ENCODE results near the gene PLS1. TPM values are rescaled to one million over a fixed set of nuclear protein-coding genes. Genes with fewer than 3 reads are reported as not detected.

PLS1 gene
- total RNA-seq, 2 donors from 2014 or later, result 6.4 to 7.0 TPM

DNA sequence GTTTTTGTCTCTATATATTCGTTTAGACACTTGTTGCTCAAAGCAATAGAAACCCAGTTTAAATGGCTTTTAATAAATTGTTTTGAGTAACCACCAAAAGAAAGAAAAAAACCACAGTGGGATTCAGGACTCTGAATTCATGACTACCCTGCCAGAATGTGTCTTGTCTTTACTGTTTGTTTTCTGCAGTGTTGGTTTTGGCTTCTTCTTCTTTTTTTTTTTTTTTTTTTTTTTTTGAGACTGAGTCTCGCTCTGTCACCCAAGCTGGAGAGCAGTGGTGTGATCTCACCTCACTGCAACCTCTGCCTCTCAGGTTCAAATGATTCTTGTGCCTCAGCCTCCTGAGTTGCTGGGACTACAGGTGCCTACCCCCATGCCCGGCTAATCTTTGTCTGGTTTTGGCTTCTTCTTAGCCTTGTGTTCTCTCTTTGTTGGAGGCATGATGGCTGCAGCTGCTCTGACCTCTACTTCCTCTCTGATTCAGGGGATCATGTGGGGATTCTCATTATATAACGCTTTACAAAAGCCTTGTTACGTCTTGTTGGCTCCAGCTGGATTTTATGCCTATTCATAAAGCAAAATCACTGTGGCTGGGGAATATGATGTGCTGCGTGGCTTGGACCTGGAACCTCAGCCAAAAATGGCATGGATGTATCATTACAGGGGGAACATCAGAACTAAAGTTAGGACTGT, 54.0 kb downstream of the PLS1 start:
- DNase-seq (ENCODE audit: low spot score), result no peak
- Histone ChIP-seq H3K27ac (no peak overlapping the region), H3K9me3 (no peaks in the 10 kb centered on the region), H3K36me3 (no peaks in the 10 kb centered on the region), H3K4me1 (replicated peaks) (no peaks in the 10 kb centered on the region), H3K27me3 (replicated peaks; ENCODE audit: insufficient read depth) (no peaks in the 10 kb centered on the region), H3K4me3 (no peak overlapping the region)
- intact Hi-C loops (cut with DNase I), result no loop called here
- TF ChIP-seq, protein P1, sequence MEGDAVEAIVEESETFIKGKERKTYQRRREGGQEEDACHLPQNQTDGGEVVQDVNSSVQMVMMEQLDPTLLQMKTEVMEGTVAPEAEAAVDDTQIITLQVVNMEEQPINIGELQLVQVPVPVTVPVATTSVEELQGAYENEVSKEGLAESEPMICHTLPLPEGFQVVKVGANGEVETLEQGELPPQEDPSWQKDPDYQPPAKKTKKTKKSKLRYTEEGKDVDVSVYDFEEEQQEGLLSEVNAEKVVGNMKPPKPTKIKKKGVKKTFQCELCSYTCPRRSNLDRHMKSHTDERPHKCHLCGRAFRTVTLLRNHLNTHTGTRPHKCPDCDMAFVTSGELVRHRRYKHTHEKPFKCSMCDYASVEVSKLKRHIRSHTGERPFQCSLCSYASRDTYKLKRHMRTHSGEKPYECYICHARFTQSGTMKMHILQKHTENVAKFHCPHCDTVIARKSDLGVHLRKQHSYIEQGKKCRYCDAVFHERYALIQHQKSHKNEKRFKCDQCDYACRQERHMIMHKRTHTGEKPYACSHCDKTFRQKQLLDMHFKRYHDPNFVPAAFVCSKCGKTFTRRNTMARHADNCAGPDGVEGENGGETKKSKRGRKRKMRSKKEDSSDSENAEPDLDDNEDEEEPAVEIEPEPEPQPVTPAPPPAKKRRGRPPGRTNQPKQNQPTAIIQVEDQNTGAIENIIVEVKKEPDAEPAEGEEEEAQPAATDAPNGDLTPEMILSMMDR (IDR thresholded peaks at IDR 0.05), result no peak
- no peak for TF ChIP-seq POLR2AphosphoS5 (IDR thresholded peaks at IDR 0.05)
- no peak for TF ChIP-seq POLR2A (IDR thresholded peaks at IDR 0.05)
- 39% methylated on average over 6 of the region's 6 CpGs for WGBS

DNA sequence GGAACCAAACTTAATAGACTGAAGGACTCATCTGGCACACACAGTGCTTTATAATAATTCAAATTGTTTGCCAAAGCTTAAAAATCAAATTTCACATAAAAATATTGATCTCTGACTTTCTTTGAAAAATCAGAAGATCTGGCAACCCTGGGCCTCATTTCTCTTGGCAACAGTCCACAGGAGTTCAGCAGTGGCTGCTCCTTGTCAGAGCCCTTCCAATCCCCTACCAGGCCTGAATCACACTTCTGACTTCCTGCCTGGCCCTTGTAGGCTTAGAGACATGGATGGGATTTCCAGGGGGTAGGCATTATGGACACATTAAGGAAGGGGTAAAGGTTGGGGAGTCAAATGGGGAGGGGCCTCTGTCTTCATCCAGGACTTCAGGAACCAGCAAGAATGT, 55.5 kb downstream of the PLS1 start:
- Histone ChIP-seq H3K9me3 (no peaks in the 10 kb centered on the region), H3K27ac (no peak overlapping the region), H3K4me1 (replicated peaks) (no peaks in the 10 kb centered on the region), H3K36me3 (no peaks in the 10 kb centered on the region), H3K4me3 (no peak overlapping the region), H3K27me3 (replicated peaks; ENCODE audit: insufficient read depth) (no peaks in the 10 kb centered on the region)
- DNase-seq (ENCODE audit: low spot score), result no peak
- intact Hi-C loops (cut with DNase I), result no loop called here
- no peak for TF ChIP-seq POLR2A (IDR thresholded peaks at IDR 0.05)
- TF ChIP-seq, protein P1 (IDR thresholded peaks at IDR 0.05), result no peak
- TF ChIP-seq POLR2AphosphoS5 (IDR thresholded peaks at IDR 0.05), result no peak

DNA sequence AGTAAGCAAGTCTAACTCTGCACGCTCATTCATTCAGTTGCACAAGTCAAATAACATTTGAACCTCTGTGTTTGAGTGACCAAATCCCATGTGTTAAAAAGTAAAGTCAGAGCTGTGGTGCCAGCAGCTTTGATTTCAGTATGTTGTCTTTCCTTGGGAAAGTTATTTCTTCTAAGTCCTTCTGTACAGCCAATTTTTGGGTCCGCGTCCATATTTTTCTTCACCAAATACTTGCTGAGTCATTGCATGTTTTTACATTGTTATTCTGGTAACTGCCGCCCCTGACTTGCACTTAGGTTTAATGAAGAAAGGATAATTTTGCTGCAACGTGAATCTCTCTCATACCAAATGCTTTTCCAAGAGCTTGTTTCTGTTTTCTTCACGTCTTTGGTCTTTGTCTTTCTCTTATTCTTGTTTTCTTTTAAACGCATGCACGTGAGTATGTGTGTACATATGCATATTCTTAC, 56.7 kb downstream of the PLS1 start:
- Histone ChIP-seq H3K27me3 (replicated peaks; ENCODE audit: insufficient read depth) (no peaks in the 10 kb centered on the region), H3K4me1 (replicated peaks) (no peaks in the 10 kb centered on the region), H3K27ac (no peak overlapping the region), H3K36me3 (no peaks in the 10 kb centered on the region), H3K4me3 (no peak overlapping the region), H3K9me3 (no peaks in the 10 kb centered on the region)
- intact Hi-C loops (cut with DNase I), result no loop called here
- WGBS, result 91% methylated on average over 8 of the region's 8 CpGs
- no peak for DNase-seq (ENCODE audit: low spot score)
- TF ChIP-seq, protein P1 (IDR thresholded peaks at IDR 0.05), result no peak
- TF ChIP-seq POLR2AphosphoS5 (IDR thresholded peaks at IDR 0.05), result no peak
- no peak for TF ChIP-seq POLR2A (IDR thresholded peaks at IDR 0.05)

DNA sequence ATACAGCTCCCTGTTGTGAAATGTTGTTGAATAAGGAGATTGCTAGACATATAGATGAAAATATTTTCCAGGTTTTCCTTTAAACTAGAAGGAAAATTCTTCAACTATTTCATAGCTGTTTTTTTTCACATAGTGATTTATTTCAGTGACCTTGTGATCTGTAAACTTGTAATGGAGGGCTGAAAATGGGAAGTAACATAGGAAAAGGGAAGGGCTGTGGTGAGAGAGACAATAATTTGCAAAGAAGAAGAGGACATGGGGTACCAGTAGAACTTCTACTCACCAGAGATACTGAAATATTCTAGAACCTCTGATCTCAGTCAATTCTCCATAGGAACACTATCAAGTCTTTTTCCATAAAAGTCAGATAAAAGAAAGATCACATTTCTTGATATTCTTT, 60.4 kb downstream of the PLS1 start:
- Histone ChIP-seq H3K27me3 (replicated peaks; ENCODE audit: insufficient read depth) (no peaks in the 10 kb centered on the region), H3K9me3 (no peaks in the 10 kb centered on the region), H3K4me3 (no peak overlapping the region), H3K36me3 (no peaks in the 10 kb centered on the region), H3K4me1 (replicated peaks) (no peaks in the 10 kb centered on the region), H3K27ac (no peak overlapping the region)
- intact Hi-C loops (cut with DNase I), result no loop called here
- TF ChIP-seq POLR2AphosphoS5 (IDR thresholded peaks at IDR 0.05), result no peak
- TF ChIP-seq POLR2A (IDR thresholded peaks at IDR 0.05), result no peak
- TF ChIP-seq, protein P1 (IDR thresholded peaks at IDR 0.05), result no peak
- no peak for DNase-seq (ENCODE audit: low spot score)

DNA sequence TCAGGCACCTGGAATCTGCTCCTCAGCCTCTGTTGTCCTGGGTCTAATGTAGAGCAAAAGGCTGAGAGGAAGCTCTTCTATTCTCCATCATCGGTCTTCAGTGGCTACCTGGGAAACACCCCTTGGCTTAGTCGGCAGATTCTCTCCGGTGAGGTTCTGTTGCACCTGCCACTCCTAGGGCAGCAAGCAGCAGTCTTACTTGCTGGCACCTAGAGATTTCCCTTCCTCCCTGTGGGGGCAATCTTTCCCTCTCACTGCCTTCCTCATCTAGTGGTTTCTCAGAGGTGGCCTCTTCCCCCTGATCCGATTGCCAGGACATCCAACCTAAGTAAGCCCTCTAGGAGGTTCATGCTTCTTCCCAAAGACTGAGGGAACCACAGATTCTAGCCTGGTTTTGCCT, 60.8 kb downstream of the PLS1 start:
- DNase-seq (ENCODE audit: low spot score), result no peak
- H3K4me3 ChIP-seq, result no peak overlapping the region
- intact Hi-C loops (cut with DNase I), result no loop called here
- H3K4me1 ChIP-seq (replicated peaks), result no peaks in the 10 kb centered on the region
- H3K27ac ChIP-seq, result no peak overlapping the region
- no peaks in the 10 kb centered on the region for H3K27me3 ChIP-seq (replicated peaks; ENCODE audit: insufficient read depth)
- TF ChIP-seq POLR2AphosphoS5 (IDR thresholded peaks at IDR 0.05) (no peak), POLR2A (IDR thresholded peaks at IDR 0.05) (no peak)
- TF ChIP-seq, protein P1 (IDR thresholded peaks at IDR 0.05), result no peak
- 87% methylated on average over 4 of the region's 4 CpGs for WGBS
- H3K36me3 ChIP-seq, result no peaks in the 10 kb centered on the region
- H3K9me3 ChIP-seq, result no peaks in the 10 kb centered on the region
